GM23338 (cell line): Measurements from ENCODE around the gene RAB37. TPM values are rescaled to one million over a fixed set of nuclear protein-coding genes. Genes with fewer than 3 reads are reported as not detected.

Experiments used
- ATAC-seq: fragments of 200-7000 bp; cut with Tn5 transposase; 3 replicates; pipeline ENCODE4 v1.9.1; 2020
- DNase-seq: peaks from one replicate; pipeline ENCODE4 v3.0.0-alpha.2; 2015; ENCODE audit warnings: low spot score
- H2AFZ ChIP-seq: fragments of 200-600 bp; sonication (generic); 2 replicates; pipeline ENCODE4 v1.8.0; 2016; ENCODE audit warnings: antibody characterized with exemption, mild to moderate bottlenecking, moderate library complexity
- H3F3A ChIP-seq: fragments of 200-600 bp; sonication (generic); replicated peaks from 2 replicates; pipeline ENCODE4 v1.8.0; 2017; ENCODE audit warnings: antibody characterized with exemption, mixed run types, low read depth
- H3K27ac ChIP-seq: fragments of 200-600 bp; sonication (generic); 2 replicates; pipeline ENCODE4 v1.6.1; 2016; ENCODE audit warnings: low read depth
- H3K27me3 ChIP-seq: fragments of 200-600 bp; sonication (generic); 2 replicates; pipeline ENCODE4 v1.8.0; 2016; ENCODE audit warnings: mild to moderate bottlenecking, mixed run types, moderate library complexity; ENCODE audit not compliant: insufficient read depth
- H3K36me3 ChIP-seq: fragments of 200-600 bp; sonication (generic); 2 replicates; pipeline ENCODE4 v1.8.0; 2016; ENCODE audit warnings: mild to moderate bottlenecking; ENCODE audit not compliant: insufficient read depth
- H3K4me1 ChIP-seq: fragments of 200-600 bp; sonication (generic); 2 replicates; pipeline ENCODE4 v1.8.0; 2016; ENCODE audit warnings: mild to moderate bottlenecking, moderate library complexity; ENCODE audit not compliant: insufficient read depth
- H3K4me2 ChIP-seq: fragments of 200-600 bp; sonication (generic); 2 replicates; pipeline ENCODE4 v1.7.1; 2017; ENCODE audit warnings: mixed run types
- H3K4me3 ChIP-seq: fragments of 200-600 bp; sonication (generic); 2 replicates; pipeline ENCODE4 v1.6.1; 2016; ENCODE audit warnings: mixed run types
- H3K79me2 ChIP-seq: fragments of 200-600 bp; sonication (generic); replicated peaks from 2 replicates; pipeline ENCODE4 v1.8.0; 2017; ENCODE audit warnings: mild to moderate bottlenecking; ENCODE audit not compliant: insufficient read depth
- H3K9me2 ChIP-seq: fragments of 200-600 bp; sonication (generic); 2 replicates; pipeline ENCODE4 v1.8.0; 2017; ENCODE audit not compliant: insufficient read depth
- H4K20me1 ChIP-seq: fragments of 200-600 bp; sonication (generic); replicated peaks from 2 replicates; pipeline ENCODE4 v1.8.0; 2017; ENCODE audit warnings: mild to moderate bottlenecking; ENCODE audit not compliant: insufficient read depth
- H3K27ac Mint-ChIP-seq: 2 replicates; pipeline ENCODE4 v1.8.0; 2020; ENCODE audit warnings: inconsistent platforms, mild to moderate bottlenecking, moderate library complexity, mixed read lengths
- H3K27me3 Mint-ChIP-seq: 3 replicates; pipeline ENCODE4 v1.8.0; 2022; ENCODE audit warnings: low read depth, mild to moderate bottlenecking, moderate library complexity, mixed read lengths, inconsistent platforms; ENCODE audit not compliant: insufficient read depth, poor library complexity
- H3K36me3 Mint-ChIP-seq: 3 replicates; pipeline ENCODE4 v1.8.0; 2021; ENCODE audit warnings: low read depth, mild to moderate bottlenecking, inconsistent platforms, moderate library complexity, mixed read lengths
- H3K4me1 Mint-ChIP-seq: 3 replicates; pipeline ENCODE4 v1.8.0; 2020; ENCODE audit warnings: mild to moderate bottlenecking, inconsistent platforms, mixed read lengths
- H3K4me3 Mint-ChIP-seq: 3 replicates; pipeline ENCODE4 v1.8.0; 2021; ENCODE audit warnings: moderate library complexity, mild to moderate bottlenecking, inconsistent platforms, mixed read lengths
- H3K9me3 Mint-ChIP-seq: 3 replicates; pipeline ENCODE4 v1.8.0; 2020; ENCODE audit warnings: moderate library complexity, mild to moderate bottlenecking, inconsistent platforms, mixed read lengths
- CREB1 ChIP-seq: fragments of 250-450 bp; sonication (Bioruptor Pico); IDR thresholded peaks from 2 replicates; pipeline ENCODE4 v1.5.0; 2020; ENCODE audit warnings: low read depth, mild to moderate bottlenecking, moderate library complexity
- CTCF ChIP-seq, 2 experiments: fragments of 200-600 bp in 1 of 2; sonication (generic) in 1 of 2; conservative IDR thresholded peaks; 2 replicates each; pipeline versions ENCODE4 v1.5.1 to v1.6.1; 2016 to 2017; ENCODE audit warnings: antibody characterized with exemption in 2 of 2, low read depth in 2 of 2, mild to moderate bottlenecking in 2 of 2, moderate library complexity in 1 of 2
- ETS1 ChIP-seq: IDR thresholded peaks from 2 replicates; pipeline ENCODE4 v1.6.1; 2016; ENCODE audit warnings: antibody characterized with exemption
- EZH2 ChIP-seq: fragments of 200-600 bp; sonication (generic); IDR thresholded peaks from one replicate; pipeline ENCODE4 v1.8.0; 2017; ENCODE audit warnings: antibody characterized with exemption, mild to moderate bottlenecking, low read depth; ENCODE audit not compliant: unreplicated experiment
- EZH2phosphoT487 ChIP-seq: fragments of 200-600 bp; sonication (generic); IDR thresholded peaks from one replicate; pipeline ENCODE4 v1.8.1; 2018; ENCODE audit warnings: antibody characterized with exemption; ENCODE audit not compliant: unreplicated experiment
- JUNB ChIP-seq: IDR thresholded peaks from one replicate; pipeline ENCODE4 v1.6.1; 2016; ENCODE audit warnings: antibody characterized with exemption; ENCODE audit not compliant: unreplicated experiment
- NANOG ChIP-seq: IDR thresholded peaks from 2 replicates; pipeline ENCODE4 v1.6.1; 2016; ENCODE audit warnings: antibody characterized with exemption, borderline replicate concordance
- POLR2AphosphoS5 ChIP-seq: IDR thresholded peaks from 2 replicates; pipeline ENCODE4 v1.6.1; 2016; ENCODE audit warnings: antibody characterized with exemption, low read depth
- REST ChIP-seq: IDR thresholded peaks from one replicate; pipeline ENCODE4 v1.6.1; 2018; ENCODE audit warnings: antibody characterized with exemption; ENCODE audit not compliant: unreplicated experiment
- STAT1 ChIP-seq: IDR thresholded peaks from one replicate; pipeline ENCODE4 v1.6.1; 2016; ENCODE audit warnings: antibody characterized with exemption; ENCODE audit not compliant: unreplicated experiment
- ZNF114 ChIP-seq: fragments of 250-450 bp; sonication (Bioruptor Pico); IDR thresholded peaks from 2 replicates; pipeline ENCODE4 v1.5.0; 2020; ENCODE audit warnings: mild to moderate bottlenecking, moderate library complexity
- ZNF331 ChIP-seq: fragments of 250-450 bp; sonication (Bioruptor Pico); IDR thresholded peaks from 2 replicates; pipeline ENCODE4 v1.5.0; 2020; ENCODE audit warnings: low read depth, mild to moderate bottlenecking, moderate library complexity
- ZNF462 ChIP-seq: fragments of 250-450 bp; sonication (Bioruptor Pico); IDR thresholded peaks from 2 replicates; pipeline ENCODE4 v1.5.0; 2020; ENCODE audit warnings: mild to moderate bottlenecking, moderate library complexity
- polyA plus RNA-seq: library from polyadenylated mRNA; unstranded; fragments of >200 nt; fragmentation: Nextera tagmentation; extraction: Ambion mirVana; gene quantifications from 2 replicates; pipeline ENCODE4 v1.2.1, GENCODE V29; 2016
- total RNA-seq: library from RNA; depleted of rRNA; stranded (reverse); fragments of >200 nt; shearing (Covaris generic); gene quantifications from 2 replicates; pipeline ENCODE4 v1.2.3, GENCODE V29; 2014

The RAB37 gene
- total and polyA plus RNA-seq, 2 experiments from 2014 or later: 3.3 to 5.2 TPM

GRCh38 chr17:74750039-74750326, 12.9 kb downstream of the RAB37 start:
- TF ChIP-seq NANOG: no peak
- TF ChIP-seq EZH2phosphoT487: no peak
- no peak for TF ChIP-seq POLR2AphosphoS5
- no peak for TF ChIP-seq ETS1
- no peak for TF ChIP-seq ZNF462 (CRISPR knock-in tag)
- no peak for TF ChIP-seq REST
- TF ChIP-seq CTCF (conservative IDR thresholded peaks at IDR 0.05; ENCODE audit: low read depth in 2 of 2): no peak
- TF ChIP-seq JUNB: no peak
- TF ChIP-seq STAT1: no peak
- no peak for TF ChIP-seq CREB1
- no peak for TF ChIP-seq ZNF114 (CRISPR knock-in tag)
- TF ChIP-seq EZH2: no peak
- TF ChIP-seq ZNF331 (CRISPR knock-in tag): no peak
- Mint-ChIP-seq H3K36me3 (peaks cover 16% of the 10 kb centered on the region), H3K4me1 (peaks cover 58% of the 10 kb centered on the region), H3K27ac (no peak overlapping the region), H3K27me3 (peaks cover 29% of the 10 kb centered on the region), H3K9me3 (no peaks in the 10 kb centered on the region), H3K4me3 (peak overlapping the region; percentile 91)
- Histone ChIP-seq H3K79me2 (peaks cover 60% of the 10 kb centered on the region), H3K4me3 (peak overlapping the region; percentile 94), H3K36me3 (no peaks in the 10 kb centered on the region), H4K20me1 (peaks cover 39% of the 10 kb centered on the region), H3F3A (peaks cover 6% of the 10 kb centered on the region; the same call in 1 of the 2 replicates), H3K9me2 (no peaks in the 10 kb centered on the region), H3K4me1 (peaks cover 52% of the 10 kb centered on the region), H3K27me3 (no peaks in the 10 kb centered on the region), H2AFZ (no peak overlapping the region), H3K27ac (no peak overlapping the region), H3K4me2 (peak overlapping the region; percentile 95)
- no peak for ATAC-seq
- no peak for DNase-seq
